Measurements from ENCODE around the gene CNTN4. TPM values are rescaled to one million over a fixed set of nuclear protein-coding genes. Genes with fewer than 3 reads are reported as not detected.

The CNTN4 gene
- total and polyA plus RNA-seq, 2 donors (not counting 3 experiments of a cell fraction or from before 2014, with no cell fraction given), result not detected

DNA sequence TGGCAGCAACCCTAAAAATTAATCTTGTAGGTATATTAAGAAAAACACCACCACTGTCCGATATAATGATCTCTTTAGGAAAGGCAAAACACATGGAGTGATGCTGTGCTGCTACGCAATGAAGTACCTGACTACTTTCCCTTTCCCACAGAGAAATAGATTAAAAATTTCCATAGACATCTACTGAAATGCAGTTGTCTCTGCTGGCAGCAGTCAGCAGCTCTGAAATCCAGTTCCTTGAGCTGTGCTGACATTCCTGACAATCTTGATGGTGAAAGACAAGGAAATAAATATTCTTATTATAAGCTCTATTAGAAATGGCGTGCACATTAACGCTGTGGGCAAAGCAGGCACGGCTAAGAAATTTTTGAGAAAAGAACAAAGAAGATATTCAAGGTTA is 723.9 kb downstream of the CNTN4 start:
- Histone ChIP-seq H3K27me3 (ENCODE audit: control insufficient read depth in 2 of 2, insufficient read depth in 2 of 2, low read length in 2 of 2) (no peaks in the 10 kb centered on the region), H3K4me1 (ENCODE audit: control insufficient read depth, extremely low read depth, insufficient read depth, low read length) (no peaks in the 10 kb centered on the region), H3K9ac (replicated peaks; ENCODE audit: extremely low read depth, insufficient read depth, low read length) (no peak overlapping the region), H3K4me3 (replicated peaks in 1 of 3; ENCODE audit: insufficient read depth in 1 of 3, low read depth in 1 of 3, low read length in 3 of 3) (no peak overlapping the region), H3K79me2 (ENCODE audit: control insufficient read depth, insufficient read depth, low read length) (no peaks in the 10 kb centered on the region), H3K27ac (ENCODE audit: insufficient read depth, low read depth, low read length) (no peak overlapping the region), H3K36me3 (ENCODE audit: control insufficient read depth in 2 of 2, extremely low read depth in 1 of 2, insufficient read depth in 2 of 2, low read length in 2 of 2) (no peaks in the 10 kb centered on the region), H3K9me3 (replicated peaks; ENCODE audit: control insufficient read depth, insufficient read depth, low read length) (peaks cover 2% of the 10 kb centered on the region), H3K4me2 (ENCODE audit: insufficient read depth, low read length) (no peak overlapping the region), H4K20me1 (replicated peaks; ENCODE audit: control insufficient read depth, extremely low read depth, insufficient read depth, low read length) (no peaks in the 10 kb centered on the region), H2AFZ (ENCODE audit: low read depth, low read length) (no peak overlapping the region), H3K9me1 (replicated peaks; ENCODE audit: control insufficient read depth, extremely low read depth, insufficient read depth, low read length) (no peaks in the 10 kb centered on the region)
- ChIA-PET CTCF (no interaction called here), POLR2A (no interaction called here)
- no peak for FAIRE-seq
- DNase-seq (ENCODE audit: low read depth, low spot score), result no peak
- dilution Hi-C loops (cut with MboI; ENCODE audit: extremely low pct_ligation_motif_present, low sequenced_read_pairs), result no loop called here
- TF ChIP-seq, protein P1, sequence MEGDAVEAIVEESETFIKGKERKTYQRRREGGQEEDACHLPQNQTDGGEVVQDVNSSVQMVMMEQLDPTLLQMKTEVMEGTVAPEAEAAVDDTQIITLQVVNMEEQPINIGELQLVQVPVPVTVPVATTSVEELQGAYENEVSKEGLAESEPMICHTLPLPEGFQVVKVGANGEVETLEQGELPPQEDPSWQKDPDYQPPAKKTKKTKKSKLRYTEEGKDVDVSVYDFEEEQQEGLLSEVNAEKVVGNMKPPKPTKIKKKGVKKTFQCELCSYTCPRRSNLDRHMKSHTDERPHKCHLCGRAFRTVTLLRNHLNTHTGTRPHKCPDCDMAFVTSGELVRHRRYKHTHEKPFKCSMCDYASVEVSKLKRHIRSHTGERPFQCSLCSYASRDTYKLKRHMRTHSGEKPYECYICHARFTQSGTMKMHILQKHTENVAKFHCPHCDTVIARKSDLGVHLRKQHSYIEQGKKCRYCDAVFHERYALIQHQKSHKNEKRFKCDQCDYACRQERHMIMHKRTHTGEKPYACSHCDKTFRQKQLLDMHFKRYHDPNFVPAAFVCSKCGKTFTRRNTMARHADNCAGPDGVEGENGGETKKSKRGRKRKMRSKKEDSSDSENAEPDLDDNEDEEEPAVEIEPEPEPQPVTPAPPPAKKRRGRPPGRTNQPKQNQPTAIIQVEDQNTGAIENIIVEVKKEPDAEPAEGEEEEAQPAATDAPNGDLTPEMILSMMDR (IDR thresholded peaks at IDR 0.05; ENCODE audit: extremely low read depth in 1 of 2, insufficient read depth in 1 of 2, low read depth in 1 of 2, low read length in 2 of 2), result no peak
- no peak for TF ChIP-seq JUN (IDR thresholded peaks at IDR 0.05; ENCODE audit: borderline replicate concordance, insufficient read depth, insufficient read length, low read depth)
- TF ChIP-seq GATA2 (IDR thresholded peaks at IDR 0.05; ENCODE audit: insufficient read depth, insufficient read length, low read depth, low read length), result no peak
- no peak for TF ChIP-seq EZH2 (IDR thresholded peaks at IDR 0.05; ENCODE audit: borderline replicate concordance, low read depth, low read length, severe bottlenecking)
- TF ChIP-seq, protein P2, sequence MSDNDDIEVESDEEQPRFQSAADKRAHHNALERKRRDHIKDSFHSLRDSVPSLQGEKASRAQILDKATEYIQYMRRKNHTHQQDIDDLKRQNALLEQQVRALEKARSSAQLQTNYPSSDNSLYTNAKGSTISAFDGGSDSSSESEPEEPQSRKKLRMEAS (IDR thresholded peaks at IDR 0.05; ENCODE audit: insufficient read depth, insufficient read length), result no peak
- no peak for TF ChIP-seq POLR2A (IDR thresholded peaks at IDR 0.05; ENCODE audit: low read depth, low read length)
- no peak for TF ChIP-seq FOS (IDR thresholded peaks at IDR 0.05; ENCODE audit: borderline replicate concordance, insufficient read depth, low read length)
- no peak for TF ChIP-seq MYC (IDR thresholded peaks at IDR 0.05; ENCODE audit: low read depth, low read length)
- TF ChIP-seq POLR2AphosphoS5 (IDR thresholded peaks at IDR 0.05; ENCODE audit: insufficient read depth, low read depth, low read length), result no peak
- intact Hi-C loops (cut with micrococcal nuclease), result no loop called here
- no TSS peak for BruUV-seq (replicated peaks)

All from endothelial cell of umbilical vein (primary cell).